Keratinocyte (primary cell): ENCODE results near the gene RPTN. TPM values are rescaled to one million over a fixed set of nuclear protein-coding genes. Genes with fewer than 3 reads are reported as not detected.
A peak's percentile ranks its signal among the peaks of the same experiment; 100 is the strongest.

Source experiments
- DNase-seq: peaks from one replicate; pipeline ENCODE4 v3.0.0-alpha.2; 2011; ENCODE audit warnings: low read depth, missing footprints, low spot score
- FAIRE-seq: peaks from 2 replicates; lab custom pipeline; 2011; peaks lifted over from hg19 to GRCh38; lab: Jason Lieb, UNC
- H2AFZ ChIP-seq: 2 replicates; pipeline ENCODE4 v1.6.0; 2012; ENCODE audit warnings: low read length, control low read depth, inconsistent platforms; ENCODE audit not compliant: control insufficient read depth
- H3K27ac ChIP-seq: 2 replicates; pipeline ENCODE4 v1.5.1; 2011; ENCODE audit warnings: low read length; ENCODE audit not compliant: control insufficient read depth, insufficient read depth
- H3K27me3 ChIP-seq: 3 replicates; pipeline ENCODE4 v1.6.0; 2011; ENCODE audit warnings: low read length; ENCODE audit not compliant: control insufficient read depth, insufficient read depth; ENCODE audit errors: extremely low read depth
- H3K36me3 ChIP-seq, 2 experiments: 2 replicates in 1 of 2; 3 replicates in 1 of 2; pipeline ENCODE4 v1.5.1; 2011; ENCODE audit warnings: low read length in 2 of 2, mild to moderate bottlenecking in 1 of 2; ENCODE audit not compliant: control insufficient read depth in 2 of 2, insufficient read depth in 2 of 2; ENCODE audit errors: extremely low read depth in 1 of 2
- H3K4me1 ChIP-seq: 3 replicates; pipeline ENCODE4 v1.5.1; 2011; ENCODE audit warnings: low read length; ENCODE audit not compliant: control insufficient read depth, insufficient read depth; ENCODE audit errors: extremely low read depth
- H3K4me2 ChIP-seq: 3 replicates; pipeline ENCODE4 v1.6.0; 2011; ENCODE audit warnings: low read depth, low read length; ENCODE audit not compliant: control insufficient read depth, insufficient read depth; ENCODE audit errors: extremely low read depth
- H3K4me3 ChIP-seq, 3 experiments: fragments of 200-600 bp in 1 of 3; sonication (generic) in 1 of 3; 2 replicates in 2 of 3; 3 replicates in 1 of 3; pipeline ENCODE4 v1.5.1; 2011 to 2016; ENCODE audit warnings: low read length in 3 of 3, mild to moderate bottlenecking in 3 of 3, control low read depth in 2 of 3, inconsistent platforms in 1 of 3, low read depth in 1 of 3, mixed read lengths in 1 of 3, mixed run types in 1 of 3, moderate library complexity in 1 of 3; ENCODE audit not compliant: control insufficient read depth in 2 of 3, insufficient read depth in 2 of 3; ENCODE audit errors: extremely low read depth in 1 of 3
- H3K79me2 ChIP-seq: 2 replicates; pipeline ENCODE4 v1.6.0; 2012; ENCODE audit warnings: low read length; ENCODE audit not compliant: control insufficient read depth, insufficient read depth
- H3K9ac ChIP-seq: 3 replicates; pipeline ENCODE4 v1.6.0; 2011; ENCODE audit warnings: low read length; ENCODE audit not compliant: control insufficient read depth, insufficient read depth; ENCODE audit errors: extremely low read depth
- H3K9me1 ChIP-seq: 3 replicates; pipeline ENCODE4 v1.6.0; 2011; ENCODE audit warnings: low read length; ENCODE audit not compliant: control insufficient read depth, insufficient read depth; ENCODE audit errors: extremely low read depth
- H3K9me3 ChIP-seq: 2 replicates; pipeline ENCODE4 v1.5.1; 2012; ENCODE audit warnings: low read depth, low read length; ENCODE audit not compliant: control insufficient read depth
- H4K20me1 ChIP-seq: 3 replicates; pipeline ENCODE4 v1.6.0; 2011; ENCODE audit warnings: low read length; ENCODE audit not compliant: control insufficient read depth, insufficient read depth; ENCODE audit errors: extremely low read depth
- EZH2 ChIP-seq: IDR thresholded peaks from one replicate; pipeline ENCODE4 v1.6.1; 2012; ENCODE audit warnings: inconsistent platforms, mild to moderate bottlenecking, low read length, moderate library complexity
- dilution Hi-C: fragments of 300-500 bp; cut with MboI; formaldehyde crosslinking; loops from one replicate; pipeline ENCODE4 v1.7.0; 2020; ENCODE audit warnings: low sequenced_read_pairs; ENCODE audit not compliant: extremely low pct_ligation_motif_present
- polyA plus RNA-seq, 5 experiments: library from polyadenylated mRNA; depleted of rRNA in 3 of 5; stranded (reverse) in 3 of 5; stranded (forward) in 1 of 5; unstranded in 1 of 5; fragments of >200 nt; gene quantifications; 1 replicate in 1 of 5; 2 replicates in 3 of 5; 3 replicates in 1 of 5; pipeline versions ENCODE4 v1.2.1 to v1.2.3, GENCODE V29; 2011 to 2012; ENCODE audit warnings: missing spikeins in 2 of 5, low read depth in 1 of 5, low replicate concordance in 1 of 5
- TF ChIP-seq, protein P1 (sequence below), 3 experiments: IDR thresholded peaks in 1 of 3; conservative IDR thresholded peaks in 1 of 3; optimal IDR thresholded peaks in 1 of 3; 2 replicates in 2 of 3; 3 replicates in 1 of 3; pipeline versions ENCODE3 to v1.5.1; 2011; ENCODE audit warnings: low read length in 3 of 3, mild to moderate bottlenecking in 3 of 3, moderate library complexity in 2 of 3, control low read depth in 1 of 3, inconsistent platforms in 1 of 3; ENCODE audit not compliant: insufficient read depth in 2 of 3; ENCODE audit errors: extremely low read depth in 1 of 3

RPTN gene
- polyA plus RNA-seq, 1 donor (not counting 4 experiments of a cell fraction or from before 2014, with no cell fraction given): 0.64 TPM

DNA sequence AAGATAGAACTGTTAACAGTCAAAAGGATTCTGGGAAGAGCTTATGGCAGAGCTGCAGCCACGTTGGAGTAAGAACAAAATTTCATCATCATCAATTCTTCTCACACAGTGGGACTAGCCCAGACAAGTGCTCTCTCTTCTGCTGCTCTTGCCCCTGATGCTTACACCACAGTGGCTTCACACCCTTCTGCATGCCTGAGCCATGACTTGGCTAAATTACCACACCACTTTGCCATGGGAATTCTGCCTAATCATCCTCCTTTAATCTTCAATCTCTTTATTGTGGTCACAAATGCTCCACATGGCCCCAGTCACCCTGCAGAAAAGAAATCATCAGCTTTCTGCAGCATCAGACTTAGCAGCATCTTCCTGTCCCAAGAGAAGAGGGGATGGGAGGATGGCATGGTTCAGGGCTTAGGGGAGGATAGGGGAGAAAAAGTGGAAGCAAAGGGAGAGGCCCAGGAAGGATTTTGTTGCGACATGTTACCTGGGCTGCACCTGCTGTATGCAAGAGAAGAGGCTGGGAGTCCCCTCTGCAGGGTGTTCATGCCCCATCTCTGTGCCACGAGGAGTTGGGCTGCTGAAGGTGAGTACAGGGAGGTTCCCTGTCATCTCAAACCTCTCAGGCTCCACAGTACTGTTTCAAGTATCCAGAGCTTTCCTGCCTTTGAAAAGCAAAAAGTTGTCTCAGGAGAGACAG, 9.0 kb upstream of the RPTN start:
- dilution Hi-C loops: no loop called here
- peak; percentile 99 for FAIRE-seq

DNA sequence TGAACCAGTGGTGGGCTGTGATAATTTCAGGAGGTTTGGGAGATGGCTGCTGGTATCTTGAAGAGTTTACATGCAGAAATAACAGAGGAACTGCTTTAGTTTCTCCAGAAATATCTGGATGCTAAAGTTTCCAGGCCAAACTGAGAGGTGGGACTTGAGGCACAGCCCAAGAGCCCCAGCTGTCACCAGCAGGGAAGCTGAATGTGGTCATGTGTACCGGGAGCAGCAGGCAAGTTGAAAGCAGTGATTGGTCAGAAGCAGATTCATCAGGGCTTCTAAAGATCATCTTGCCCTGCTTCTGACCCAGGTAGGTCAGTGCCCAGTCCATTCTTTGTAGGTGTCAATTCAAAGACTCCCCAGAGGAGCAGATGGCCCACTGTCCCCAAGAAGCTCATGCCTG, 7.9 kb upstream of the RPTN start:
- H2AFZ ChIP-seq: no peak overlapping the region
- TF ChIP-seq EZH2: no peak
- dilution Hi-C loops: no loop called here
- H4K20me1 ChIP-seq: no peaks in the 10 kb centered on the region
- no peaks in the 10 kb centered on the region for H3K27me3 ChIP-seq
- H3K4me1 ChIP-seq: peaks cover 47% of the 10 kb centered on the region
- no peaks in the 10 kb centered on the region for H3K79me2 ChIP-seq
- H3K9ac ChIP-seq: no peak overlapping the region
- FAIRE-seq (no peak), DNase-seq (no peak)
- no peak overlapping the region for H3K4me3 ChIP-seq
- H3K4me2 ChIP-seq: no peak overlapping the region
- no peaks in the 10 kb centered on the region for H3K36me3 ChIP-seq
- H3K9me3 ChIP-seq: no peaks in the 10 kb centered on the region
- no peaks in the 10 kb centered on the region for H3K9me1 ChIP-seq
- peak overlapping the region; percentile 62 for H3K27ac ChIP-seq

More for the DNA sequence above, 9.0 kb upstream of the RPTN start:
- Histone ChIP-seq H3K9ac (peak overlapping the region; percentile 46), H3K36me3 (no peaks in the 10 kb centered on the region), H3K27ac (peak overlapping the region; percentile 62), H3K79me2 (no peaks in the 10 kb centered on the region), H3K9me1 (no peaks in the 10 kb centered on the region), H3K4me1 (peaks cover 37% of the 10 kb centered on the region), H3K4me2 (peak overlapping the region; percentile 69), H3K27me3 (no peaks in the 10 kb centered on the region), H2AFZ (no peak overlapping the region), H3K9me3 (no peaks in the 10 kb centered on the region), H3K4me3 (no peak overlapping the region), H4K20me1 (no peaks in the 10 kb centered on the region)
- peak; percentile 97 for DNase-seq
- TF ChIP-seq, protein P1, sequence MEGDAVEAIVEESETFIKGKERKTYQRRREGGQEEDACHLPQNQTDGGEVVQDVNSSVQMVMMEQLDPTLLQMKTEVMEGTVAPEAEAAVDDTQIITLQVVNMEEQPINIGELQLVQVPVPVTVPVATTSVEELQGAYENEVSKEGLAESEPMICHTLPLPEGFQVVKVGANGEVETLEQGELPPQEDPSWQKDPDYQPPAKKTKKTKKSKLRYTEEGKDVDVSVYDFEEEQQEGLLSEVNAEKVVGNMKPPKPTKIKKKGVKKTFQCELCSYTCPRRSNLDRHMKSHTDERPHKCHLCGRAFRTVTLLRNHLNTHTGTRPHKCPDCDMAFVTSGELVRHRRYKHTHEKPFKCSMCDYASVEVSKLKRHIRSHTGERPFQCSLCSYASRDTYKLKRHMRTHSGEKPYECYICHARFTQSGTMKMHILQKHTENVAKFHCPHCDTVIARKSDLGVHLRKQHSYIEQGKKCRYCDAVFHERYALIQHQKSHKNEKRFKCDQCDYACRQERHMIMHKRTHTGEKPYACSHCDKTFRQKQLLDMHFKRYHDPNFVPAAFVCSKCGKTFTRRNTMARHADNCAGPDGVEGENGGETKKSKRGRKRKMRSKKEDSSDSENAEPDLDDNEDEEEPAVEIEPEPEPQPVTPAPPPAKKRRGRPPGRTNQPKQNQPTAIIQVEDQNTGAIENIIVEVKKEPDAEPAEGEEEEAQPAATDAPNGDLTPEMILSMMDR (optimal IDR thresholded peaks at IDR 0.05 in 1 of 3, IDR thresholded peaks at IDR 0.05 in 1 of 3, conservative IDR thresholded peaks at IDR 0.05 in 1 of 3; ENCODE audit: extremely low read depth in 1 of 3, insufficient read depth in 2 of 3, low read length in 3 of 3): no peak
- no peak for TF ChIP-seq EZH2
